K562 (cell line): ENCODE data around the gene APC2. TPM values are rescaled to one million over a fixed set of nuclear protein-coding genes. Genes with fewer than 3 reads are reported as not detected.

ENCODE experiments used
- ATAC-seq: fragments of 200-7000 bp; cut with Tn5 transposase; 3 replicates; pipeline ENCODE4 v1.9.1; 2020; ENCODE audit warnings: moderate library complexity
- BruUV-seq: library from RNA; stranded (reverse); fragments of 400-500 nt; replicated peaks from 2 replicates; lab custom pipeline; 2021; lab: Mats Ljungman, UMichigan
- CTCF ChIA-PET: fragments of 300-600 bp; formaldehyde crosslinking; extraction: SDS; loops from one replicate; lab custom pipeline; 2021; ENCODE audit warnings: low intra/inter-chr PET ratio; lab: Yijun Ruan, JAX
- POLR2A ChIA-PET: fragments of 300-600, 350-650 bp; sonication (Branson Sonifier 250); formaldehyde crosslinking; extraction: SDS; loops from one replicate; lab custom pipeline; 2021; ENCODE audit warnings: antibody characterized with exemption, inconsistent platforms; lab: Yijun Ruan, JAX
- DNase-seq, 4 experiments: peaks; one replicate each; pipeline versions ENCODE4 v3.0.0 to v3.0.0-alpha.2; 2011 to 2018; ENCODE audit warnings: low spot score in 3 of 4, mixed read lengths in 3 of 4; ENCODE audit errors: extremely low read depth in 1 of 4
- FAIRE-seq: peaks from 2 replicates; lab custom pipeline; 2011; peaks lifted over from hg19 to GRCh38; lab: Jason Lieb, UNC
- H2AFZ ChIP-seq: 2 replicates; pipeline ENCODE4 v1.6.0; 2011; ENCODE audit warnings: low read depth, low read length, control low read depth, inconsistent platforms
- H3K27ac ChIP-seq: fragments of 200-600 bp; 3 replicates; pipeline ENCODE4 v1.8.0; 2011; ENCODE audit warnings: low read depth, mild to moderate bottlenecking, control low read depth, inconsistent platforms, low read length, moderate library complexity, mixed read lengths; ENCODE audit errors: extremely low read depth
- H3K27me3 ChIP-seq, 2 experiments: fragments of 300-600 bp in 1 of 2; 2 replicates in 1 of 2; 3 replicates in 1 of 2; pipeline versions ENCODE4 v1.6.0 to v1.8.0; 2011; ENCODE audit warnings: inconsistent platforms in 2 of 2, low read length in 2 of 2, mild to moderate bottlenecking in 1 of 2, mixed read lengths in 1 of 2, moderate library complexity in 1 of 2; ENCODE audit not compliant: control insufficient read depth in 2 of 2, insufficient read depth in 2 of 2
- H3K36me3 ChIP-seq: fragments of 300-600 bp; 3 replicates; pipeline ENCODE4 v1.8.0; 2011; ENCODE audit warnings: mild to moderate bottlenecking, low read length, inconsistent platforms; ENCODE audit not compliant: control insufficient read depth, insufficient read depth
- H3K4me1 ChIP-seq, 2 experiments: fragments of 200-600 bp in 1 of 2; replicated peaks in 1 of 2; 2 replicates in 1 of 2; 3 replicates in 1 of 2; pipeline versions ENCODE4 v1.5.1 to v1.8.0; 2011; ENCODE audit warnings: inconsistent platforms in 2 of 2, low read length in 2 of 2, mild to moderate bottlenecking in 1 of 2, mixed read lengths in 1 of 2, moderate library complexity in 1 of 2; ENCODE audit not compliant: control insufficient read depth in 2 of 2, insufficient read depth in 2 of 2
- H3K4me2 ChIP-seq: 2 replicates; pipeline ENCODE4 v1.6.1; 2011; ENCODE audit warnings: low read length, control low read depth, inconsistent platforms, mixed read lengths; ENCODE audit not compliant: insufficient read depth
- H3K4me3 ChIP-seq: fragments of 200-600 bp; sonication (generic), shearing (Covaris generic); 2 replicates; pipeline ENCODE4 v1.5.1; 2016; ENCODE audit warnings: control low read depth, inconsistent platforms
- H3K79me2 ChIP-seq: fragments of 200-600 bp; 3 replicates; pipeline ENCODE4 v1.8.0; 2011; ENCODE audit warnings: low read length, inconsistent platforms; ENCODE audit not compliant: control insufficient read depth, insufficient read depth
- H3K9ac ChIP-seq, 2 experiments: 2 replicates each; pipeline versions ENCODE4 v1.6.0 to v1.6.1; 2011; ENCODE audit warnings: low read depth in 2 of 2, low read length in 2 of 2, control low read depth in 1 of 2, inconsistent platforms in 1 of 2, mild to moderate bottlenecking in 1 of 2, mixed read lengths in 1 of 2; ENCODE audit not compliant: insufficient read depth in 1 of 2
- H3K9me1 ChIP-seq: one replicate; pipeline ENCODE4 v1.6.0; 2011; ENCODE audit warnings: inconsistent platforms, mild to moderate bottlenecking, low read length, moderate library complexity; ENCODE audit not compliant: control insufficient read depth, insufficient read depth
- H3K9me3 ChIP-seq: replicated peaks from 2 replicates; pipeline ENCODE4 v1.5.1; 2011; ENCODE audit warnings: low read depth, low read length, inconsistent platforms; ENCODE audit not compliant: control insufficient read depth, insufficient read depth
- H4K20me1 ChIP-seq: replicated peaks from 2 replicates; pipeline ENCODE4 v1.6.1; 2011; ENCODE audit warnings: low read length, inconsistent platforms, mixed read lengths; ENCODE audit not compliant: control insufficient read depth, insufficient read depth
- MLLT1 ChIP-seq, 2 experiments: fragments of 450-650 bp; IDR thresholded peaks; 2 replicates each; pipeline ENCODE4 v1.6.1; 2016
- RFX7 ChIP-seq: fragments of 250-450 bp; sonication (Bioruptor Pico); IDR thresholded peaks from 2 replicates; pipeline ENCODE4 v1.5.1; 2021; ENCODE audit warnings: mild to moderate bottlenecking
- SPI1 ChIP-seq: IDR thresholded peaks from 2 replicates; pipeline ENCODE4 v1.6.1; 2011; ENCODE audit warnings: low read depth, low read length, control low read depth, borderline replicate concordance
- ZNF778 ChIP-seq: fragments of 450-650 bp; formaldehyde crosslinking; IDR thresholded peaks from 2 replicates; pipeline ENCODE4 v1.4.0; 2020; ENCODE audit warnings: mild to moderate bottlenecking, moderate library complexity
- WGBS: fragments of 100-300 bp; shearing (Covaris generic); methylation state at CpG from one replicate; pipeline ENCODE4 v1.1.6; 2016; ENCODE audit warnings: low coverage, mixed read lengths; ENCODE audit not compliant: insufficient coverage; ENCODE audit errors: missing lambda C conversion rate; 5-methylcytosine and 5-hydroxymethylcytosine counted together
- in situ Hi-C: fragments of 300-500 bp; cut with MboI; formaldehyde crosslinking; loops from 4 replicates; pipeline ENCODE4 v1.15.0; 2018; ENCODE audit warnings: inconsistent platforms, mixed read lengths
- intact Hi-C: fragments of 100-400 bp; cut with micrococcal nuclease; formaldehyde crosslinking; loops from 2 replicates; pipeline ENCODE4 v1.14.2; 2022
- polyA plus RNA-seq, 8 experiments: library from polyadenylated mRNA; depleted of rRNA in 4 of 8; stranded (reverse) in 5 of 8; unstranded in 3 of 8; fragments of >200 nt; fragmentation: Nextera tagmentation in 2 of 8; fragmentation: Illumina TruSeq in 1 of 8; extraction: Ambion mirVana in 2 of 8; extraction: Trizol in 1 of 8; gene quantifications; 2 replicates each; pipeline versions ENCODE4 v1.2.1 to v1.2.3, GENCODE V29; 2011 to 2014; ENCODE audit warnings: inconsistent platforms in 1 of 8, missing spikeins in 1 of 8
- total RNA-seq, 7 experiments: library from RNA; depleted of rRNA in 6 of 7; stranded (reverse); fragments of >200 nt in 6 of 7; fragmentation: Illumina TruSeq in 2 of 7; extraction: Trizol in 2 of 7; gene quantifications; 2 replicates each; pipeline versions ENCODE4 v1.2.1 to v1.2.3, GENCODE V29; 2011 to 2021; ENCODE audit warnings: low replicate concordance in 1 of 7
- TF ChIP-seq, protein P1 (sequence below): sonication (generic); formaldehyde crosslinking; IDR thresholded peaks from 2 replicates; pipeline ENCODE4 v1.8.0; 2023; ENCODE audit warnings: missing genetic modification reagents, mild to moderate bottlenecking, borderline replicate concordance
- TF ChIP-seq, protein P2 (sequence below): sonication (generic); formaldehyde crosslinking; IDR thresholded peaks from 2 replicates; pipeline ENCODE4 v1.8.0; 2022; ENCODE audit warnings: mild to moderate bottlenecking, missing genetic modification reagents, borderline replicate concordance
- TF ChIP-seq, protein P3 (sequence below): fragments of 250-450 bp; sonication (Bioruptor Pico); IDR thresholded peaks from 2 replicates; pipeline ENCODE4 v1.4.0; 2020; ENCODE audit warnings: borderline replicate concordance

The APC2 gene
- total and polyA plus RNA-seq, 9 of the 15 experiments (the other 6 are each of a cell fraction or from before 2014, with no cell fraction given), result 0.01 to 0.40 (median 0.05) TPM; not detected in 3

DNA sequence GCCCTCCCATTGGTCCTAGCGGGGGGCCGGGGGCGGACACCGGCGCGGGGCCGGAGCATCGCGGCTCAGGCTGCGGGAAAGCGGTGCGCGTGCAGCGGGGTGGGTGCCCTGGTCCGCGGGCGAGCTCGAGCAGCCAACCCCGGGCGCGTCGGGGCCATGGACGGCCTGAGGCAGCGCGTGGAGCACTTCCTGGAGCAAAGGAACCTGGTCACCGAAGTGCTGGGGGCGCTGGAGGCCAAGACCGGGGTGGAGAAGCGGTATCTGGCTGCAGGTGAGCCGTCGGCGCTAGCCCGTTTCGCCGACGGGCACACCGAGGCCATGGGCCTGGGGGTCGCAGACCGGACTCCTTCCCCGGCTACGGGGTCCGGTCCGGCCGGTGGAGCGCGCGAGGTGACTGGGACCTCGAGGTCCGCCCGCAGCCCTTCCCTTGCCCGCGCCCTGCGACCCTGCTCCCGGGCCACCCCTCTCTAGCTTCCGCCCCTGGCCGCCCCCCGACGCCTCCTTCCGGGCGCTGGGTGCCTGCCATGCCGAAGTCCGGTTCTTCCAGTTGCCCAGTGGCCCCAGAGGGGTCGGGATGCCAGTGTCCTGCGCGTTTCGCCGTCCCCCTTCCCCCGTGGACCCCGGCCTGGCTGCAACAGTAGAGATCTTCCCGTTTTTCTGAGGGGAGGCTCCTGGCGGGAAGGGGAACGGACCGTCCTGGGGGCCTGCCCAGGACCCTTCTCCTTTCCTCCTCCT is 41.4 kb downstream of the APC2 start, which contains the start of gene REEP6 (continued):
- TF ChIP-seq, protein P1, sequence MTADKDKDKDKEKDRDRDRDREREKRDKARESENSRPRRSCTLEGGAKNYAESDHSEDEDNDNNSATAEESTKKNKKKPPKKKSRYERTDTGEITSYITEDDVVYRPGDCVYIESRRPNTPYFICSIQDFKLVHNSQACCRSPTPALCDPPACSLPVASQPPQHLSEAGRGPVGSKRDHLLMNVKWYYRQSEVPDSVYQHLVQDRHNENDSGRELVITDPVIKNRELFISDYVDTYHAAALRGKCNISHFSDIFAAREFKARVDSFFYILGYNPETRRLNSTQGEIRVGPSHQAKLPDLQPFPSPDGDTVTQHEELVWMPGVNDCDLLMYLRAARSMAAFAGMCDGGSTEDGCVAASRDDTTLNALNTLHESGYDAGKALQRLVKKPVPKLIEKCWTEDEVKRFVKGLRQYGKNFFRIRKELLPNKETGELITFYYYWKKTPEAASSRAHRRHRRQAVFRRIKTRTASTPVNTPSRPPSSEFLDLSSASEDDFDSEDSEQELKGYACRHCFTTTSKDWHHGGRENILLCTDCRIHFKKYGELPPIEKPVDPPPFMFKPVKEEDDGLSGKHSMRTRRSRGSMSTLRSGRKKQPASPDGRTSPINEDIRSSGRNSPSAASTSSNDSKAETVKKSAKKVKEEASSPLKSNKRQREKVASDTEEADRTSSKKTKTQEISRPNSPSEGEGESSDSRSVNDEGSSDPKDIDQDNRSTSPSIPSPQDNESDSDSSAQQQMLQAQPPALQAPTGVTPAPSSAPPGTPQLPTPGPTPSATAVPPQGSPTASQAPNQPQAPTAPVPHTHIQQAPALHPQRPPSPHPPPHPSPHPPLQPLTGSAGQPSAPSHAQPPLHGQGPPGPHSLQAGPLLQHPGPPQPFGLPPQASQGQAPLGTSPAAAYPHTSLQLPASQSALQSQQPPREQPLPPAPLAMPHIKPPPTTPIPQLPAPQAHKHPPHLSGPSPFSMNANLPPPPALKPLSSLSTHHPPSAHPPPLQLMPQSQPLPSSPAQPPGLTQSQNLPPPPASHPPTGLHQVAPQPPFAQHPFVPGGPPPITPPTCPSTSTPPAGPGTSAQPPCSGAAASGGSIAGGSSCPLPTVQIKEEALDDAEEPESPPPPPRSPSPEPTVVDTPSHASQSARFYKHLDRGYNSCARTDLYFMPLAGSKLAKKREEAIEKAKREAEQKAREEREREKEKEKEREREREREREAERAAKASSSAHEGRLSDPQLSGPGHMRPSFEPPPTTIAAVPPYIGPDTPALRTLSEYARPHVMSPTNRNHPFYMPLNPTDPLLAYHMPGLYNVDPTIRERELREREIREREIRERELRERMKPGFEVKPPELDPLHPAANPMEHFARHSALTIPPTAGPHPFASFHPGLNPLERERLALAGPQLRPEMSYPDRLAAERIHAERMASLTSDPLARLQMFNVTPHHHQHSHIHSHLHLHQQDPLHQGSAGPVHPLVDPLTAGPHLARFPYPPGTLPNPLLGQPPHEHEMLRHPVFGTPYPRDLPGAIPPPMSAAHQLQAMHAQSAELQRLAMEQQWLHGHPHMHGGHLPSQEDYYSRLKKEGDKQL (CRISPR knock-in tag), result no peak

DNA sequence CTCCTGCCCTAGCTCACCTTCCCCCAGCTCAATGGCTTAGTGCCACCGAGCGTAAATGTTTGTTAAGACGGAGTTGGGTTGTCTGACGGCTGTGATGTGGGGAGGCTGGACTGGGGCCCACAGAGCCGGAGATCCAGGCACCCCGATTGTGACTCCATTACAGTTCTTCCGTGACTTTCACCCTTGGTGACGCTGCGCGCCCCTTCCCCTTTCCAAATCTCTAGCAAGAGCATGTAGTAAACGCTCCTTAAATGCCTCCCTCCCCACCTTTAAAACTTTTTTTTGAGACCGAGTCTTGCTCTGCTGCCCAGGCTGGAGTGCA is 41.9 kb downstream of the APC2 start:
- intact Hi-C loops (no loop called here), in situ Hi-C loops (no loop called here)
- Histone ChIP-seq H3K9ac (peak overlapping the region; percentile 76 to 98), H3K9me1 (no peaks in the 10 kb centered on the region), H4K20me1 (peaks cover 6% of the 10 kb centered on the region; the same call in 1 of the 2 replicates), H3K4me3 (peak overlapping the region; percentile 67), H3K79me2 (peaks cover 27% of the 10 kb centered on the region), H3K27ac (peak overlapping the region; percentile 82), H3K4me1 (peaks cover 26 to 90% of the 10 kb centered on the region in 2 experiments), H3K4me2 (peak overlapping the region; percentile 81), H2AFZ (no peak overlapping the region), H3K36me3 (no peaks in the 10 kb centered on the region), H3K27me3 (no peaks in the 10 kb centered on the region), H3K9me3 (no peaks in the 10 kb centered on the region)
- ChIA-PET POLR2A (interaction anchor here (0.6 to 1.6 kb wide), 6 partner anchors 13 to 1673 kb away, joined by 3 to 7 read pairs (median 3); partner anchors contain the start of gene FAM174C), CTCF (no interaction called here)
- WGBS, result 4% methylated on average over 12 of the region's 12 CpGs
- DNase-seq, result no peak
- ATAC-seq, result no peak
- FAIRE-seq, result peak; percentile 46
- no TSS peak for BruUV-seq
- TF ChIP-seq, protein P2, sequence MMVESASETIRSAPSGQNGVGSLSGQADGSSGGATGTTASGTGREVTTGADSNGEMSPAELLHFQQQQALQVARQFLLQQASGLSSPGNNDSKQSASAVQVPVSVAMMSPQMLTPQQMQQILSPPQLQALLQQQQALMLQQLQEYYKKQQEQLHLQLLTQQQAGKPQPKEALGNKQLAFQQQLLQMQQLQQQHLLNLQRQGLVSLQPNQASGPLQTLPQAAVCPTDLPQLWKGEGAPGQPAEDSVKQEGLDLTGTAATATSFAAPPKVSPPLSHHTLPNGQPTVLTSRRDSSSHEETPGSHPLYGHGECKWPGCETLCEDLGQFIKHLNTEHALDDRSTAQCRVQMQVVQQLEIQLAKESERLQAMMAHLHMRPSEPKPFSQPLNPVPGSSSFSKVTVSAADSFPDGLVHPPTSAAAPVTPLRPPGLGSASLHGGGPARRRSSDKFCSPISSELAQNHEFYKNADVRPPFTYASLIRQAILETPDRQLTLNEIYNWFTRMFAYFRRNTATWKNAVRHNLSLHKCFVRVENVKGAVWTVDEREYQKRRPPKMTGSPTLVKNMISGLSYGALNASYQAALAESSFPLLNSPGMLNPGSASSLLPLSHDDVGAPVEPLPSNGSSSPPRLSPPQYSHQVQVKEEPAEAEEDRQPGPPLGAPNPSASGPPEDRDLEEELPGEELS (CRISPR knock-in tag), result no peak
- TF ChIP-seq SPI1 (0 out of 2 replicates have a peak, but pooled peaks have one; percentile 11), ZNF778 (CRISPR knock-in tag) (no peak), MLLT1 (IDR thresholded peaks at IDR 0.05) (no peak), RFX7 (CRISPR knock-in tag) (no peak)
- TF ChIP-seq, protein P3, sequence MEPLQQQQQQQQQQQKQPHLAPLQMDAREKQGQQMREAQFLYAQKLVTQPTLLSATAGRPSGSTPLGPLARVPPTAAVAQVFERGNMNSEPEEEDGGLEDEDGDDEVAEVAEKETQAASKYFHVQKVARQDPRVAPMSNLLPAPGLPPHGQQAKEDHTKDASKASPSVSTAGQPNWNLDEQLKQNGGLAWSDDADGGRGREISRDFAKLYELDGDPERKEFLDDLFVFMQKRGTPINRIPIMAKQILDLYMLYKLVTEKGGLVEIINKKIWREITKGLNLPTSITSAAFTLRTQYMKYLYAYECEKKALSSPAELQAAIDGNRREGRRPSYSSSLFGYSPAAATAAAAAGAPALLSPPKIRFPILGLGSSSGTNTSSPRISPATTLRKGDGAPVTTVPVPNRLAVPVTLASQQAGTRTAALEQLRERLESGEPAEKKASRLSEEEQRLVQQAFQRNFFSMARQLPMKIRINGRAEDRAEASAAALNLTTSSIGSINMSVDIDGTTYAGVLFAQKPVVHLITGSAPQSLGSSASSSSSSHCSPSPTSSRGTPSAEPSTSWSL (CRISPR knock-in tag), result no peak
